C4-2B (cell line): ENCODE results near the gene SMG9.

ENCODE experiments used
- ZFX ChIP-seq: fragments of 450-650 bp; IDR thresholded peaks from 2 replicates; pipeline ENCODE4 v1.6.1; 2017
- TF ChIP-seq, protein P1 (sequence below): fragments of 450-650 bp; conservative IDR thresholded peaks from 2 replicates; pipeline ENCODE4 v1.5.1; 2017; ENCODE audit warnings: mild to moderate bottlenecking

DNA sequence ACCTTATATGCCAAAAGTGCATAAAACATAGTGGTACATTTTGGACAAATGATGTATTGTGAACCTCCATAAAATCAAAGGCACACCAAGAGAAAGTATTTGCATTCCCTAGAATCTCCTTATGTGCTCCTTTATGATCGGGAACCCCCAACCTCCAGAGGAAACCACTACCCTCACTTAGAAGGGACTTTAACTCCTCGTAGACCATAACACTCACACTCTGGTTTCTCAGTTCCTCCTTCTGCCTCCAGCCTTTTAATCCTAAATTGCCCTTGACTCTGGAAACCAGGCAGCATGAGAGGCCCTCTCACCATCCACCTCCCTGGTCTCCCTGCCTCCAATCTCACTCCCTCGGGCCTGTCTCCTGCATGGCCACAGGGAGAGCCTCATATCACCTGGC, 35.8 kb upstream of the SMG9 start:
- TF ChIP-seq, protein P1, sequence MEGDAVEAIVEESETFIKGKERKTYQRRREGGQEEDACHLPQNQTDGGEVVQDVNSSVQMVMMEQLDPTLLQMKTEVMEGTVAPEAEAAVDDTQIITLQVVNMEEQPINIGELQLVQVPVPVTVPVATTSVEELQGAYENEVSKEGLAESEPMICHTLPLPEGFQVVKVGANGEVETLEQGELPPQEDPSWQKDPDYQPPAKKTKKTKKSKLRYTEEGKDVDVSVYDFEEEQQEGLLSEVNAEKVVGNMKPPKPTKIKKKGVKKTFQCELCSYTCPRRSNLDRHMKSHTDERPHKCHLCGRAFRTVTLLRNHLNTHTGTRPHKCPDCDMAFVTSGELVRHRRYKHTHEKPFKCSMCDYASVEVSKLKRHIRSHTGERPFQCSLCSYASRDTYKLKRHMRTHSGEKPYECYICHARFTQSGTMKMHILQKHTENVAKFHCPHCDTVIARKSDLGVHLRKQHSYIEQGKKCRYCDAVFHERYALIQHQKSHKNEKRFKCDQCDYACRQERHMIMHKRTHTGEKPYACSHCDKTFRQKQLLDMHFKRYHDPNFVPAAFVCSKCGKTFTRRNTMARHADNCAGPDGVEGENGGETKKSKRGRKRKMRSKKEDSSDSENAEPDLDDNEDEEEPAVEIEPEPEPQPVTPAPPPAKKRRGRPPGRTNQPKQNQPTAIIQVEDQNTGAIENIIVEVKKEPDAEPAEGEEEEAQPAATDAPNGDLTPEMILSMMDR, result no peak
- TF ChIP-seq ZFX, result no peak
